ENCODE results near the gene GALNT5.
"Not testable (repeated sequence)": the region's sequence is repeated elsewhere in the genome, so short reads cannot be mapped to it uniquely, and the experiment has no call there.

GALNT5 gene

GRCh38 chr2:157257312-157258252, at the start of gene GALNT5:
TSS of gene GALNT5 (plus strand) at chr2:157257705. CDS start at chr2:157258083, 378 bp downstream.
- peak; percentile 19 for DNase-seq (ENCODE audit: low spot score)

- peak; percentile 10 for DNase-seq (ENCODE audit: low spot score)
Observed at GRCh38 chr2:157216286-157216965, 41.1 kb upstream of the GALNT5 start.

- no peak for DNase-seq (ENCODE audit: low spot score)
Observed at GRCh38 chr2:157217409-157217808, 40.1 kb upstream of the GALNT5 start.

GRCh38 chr2:157218911-157219310, 38.6 kb upstream of the GALNT5 start:
- no peak for DNase-seq (ENCODE audit: low spot score)

GRCh38 chr2:157220502-157220901, 37.0 kb upstream of the GALNT5 start:
- DNase-seq (ENCODE audit: low spot score), result no peak

- DNase-seq (ENCODE audit: low spot score), result no peak
Observed at GRCh38 chr2:157221394-157221988, 36.0 kb upstream of the GALNT5 start.

- DNase-seq (ENCODE audit: low spot score), result peak; percentile 59
Observed at GRCh38 chr2:157223624-157224205, 33.8 kb upstream of the GALNT5 start.

GRCh38 chr2:157224448-157224847, 33.1 kb upstream of the GALNT5 start:
- not testable (repeated sequence) for DNase-seq (ENCODE audit: low spot score)

GRCh38 chr2:157227592-157227991, 29.9 kb upstream of the GALNT5 start:
- DNase-seq (ENCODE audit: low spot score), result no peak

GRCh38 chr2:157228946-157229345, 28.6 kb upstream of the GALNT5 start:
- DNase-seq (ENCODE audit: low spot score), result no peak

GRCh38 chr2:157229572-157229971, 27.9 kb upstream of the GALNT5 start:
- DNase-seq (ENCODE audit: low spot score), result peak; percentile 47

GRCh38 chr2:157231476-157231875, 26.0 kb upstream of the GALNT5 start:
- DNase-seq (ENCODE audit: low spot score), result no peak

GRCh38 chr2:157233506-157233905, 24.0 kb upstream of the GALNT5 start:
- DNase-seq (ENCODE audit: low spot score), result no peak

- DNase-seq (ENCODE audit: low spot score), result no peak
Observed at GRCh38 chr2:157236404-157236803, 21.1 kb upstream of the GALNT5 start.

GRCh38 chr2:157238296-157238695, 19.2 kb upstream of the GALNT5 start:
- DNase-seq (ENCODE audit: low spot score), result no peak

- no peak for DNase-seq (ENCODE audit: low spot score)
Observed at GRCh38 chr2:157244691-157245090, 12.8 kb upstream of the GALNT5 start.

GRCh38 chr2:157245144-157245840, 12.2 kb upstream of the GALNT5 start:
- no peak for DNase-seq (ENCODE audit: low spot score)

GRCh38 chr2:157245846-157246764, 11.4 kb upstream of the GALNT5 start:
- no peak for DNase-seq (ENCODE audit: low spot score)

- DNase-seq (ENCODE audit: low spot score), result no peak
Observed at GRCh38 chr2:157246765-157247407, 10.6 kb upstream of the GALNT5 start.

GRCh38 chr2:157250836-157251235, 6.7 kb upstream of the GALNT5 start:
- DNase-seq (ENCODE audit: low spot score), result no peak

All from Ammon's horn (tissue), 1 donor.